GM12865 (cell line): ENCODE data around the gene TLE2.
"Not testable (repeated sequence)": the region's sequence is repeated elsewhere in the genome, so short reads cannot be mapped to it uniquely, and the experiment has no call there.

ENCODE experiments used
- DNase-seq: peaks from one replicate; pipeline ENCODE4 v3.0.0; 2010; ENCODE audit warnings: low read depth
- H3K4me3 ChIP-seq: 2 replicates; pipeline ENCODE4 v1.5.1; 2011; ENCODE audit warnings: mild to moderate bottlenecking, low read depth, low read length, control low read depth
- CTCF ChIP-seq: IDR thresholded peaks from 2 replicates; pipeline ENCODE4 v1.5.1; 2011; ENCODE audit warnings: low read length, control low read depth, low read depth, inconsistent platforms; ENCODE audit not compliant: insufficient read depth; ENCODE audit errors: missing control alignments

Gene TLE2

DNA sequence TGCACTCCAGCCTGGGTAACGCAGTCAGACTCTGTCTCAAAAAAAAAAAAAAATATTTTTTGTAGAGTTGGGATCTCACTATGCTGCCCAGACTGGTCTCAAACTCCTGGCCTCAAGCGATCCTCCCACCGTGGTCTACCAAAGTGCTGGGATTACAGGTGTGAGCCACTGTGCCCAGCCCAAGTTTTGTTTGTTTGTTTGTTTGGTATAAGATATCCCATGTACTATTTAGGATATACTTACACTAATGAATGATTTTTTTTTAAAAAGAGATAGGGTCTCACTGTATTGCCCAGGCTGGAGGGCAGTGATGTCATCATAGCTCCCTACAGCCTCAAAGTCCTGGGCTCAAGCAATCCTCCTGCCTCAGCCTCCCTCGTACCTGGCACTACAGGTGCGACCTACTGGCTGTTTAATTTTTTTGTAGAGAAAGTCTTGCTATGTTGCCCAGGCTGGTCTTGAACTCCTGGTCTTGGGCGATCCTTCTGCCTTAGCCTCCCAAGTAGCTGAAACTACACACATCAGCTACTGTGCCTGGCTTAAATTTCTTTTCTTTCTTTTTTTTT is 27.8 kb downstream of the TLE2 start:
- TF ChIP-seq CTCF = no peak
- H3K4me3 ChIP-seq = no peak overlapping the region
- DNase-seq = no peak

DNA sequence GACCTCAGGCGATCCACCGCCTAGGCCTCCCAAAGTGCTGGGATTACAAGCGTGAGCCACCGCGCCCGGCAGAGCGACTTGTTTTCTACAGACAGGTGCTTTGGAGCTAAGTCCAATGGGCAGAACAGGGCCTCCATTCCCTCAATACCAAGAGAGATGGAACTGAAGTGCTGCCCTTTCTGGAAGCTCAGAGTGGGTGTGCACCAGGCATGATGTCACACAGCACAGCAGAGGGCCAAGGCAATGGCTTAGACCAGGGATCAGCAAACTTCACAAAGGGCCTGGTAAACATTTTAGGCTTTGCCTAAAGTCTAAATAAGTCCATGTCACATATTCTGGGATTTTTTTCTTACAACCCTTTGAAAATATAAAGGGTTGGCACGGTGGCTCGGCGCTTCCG is 30.4 kb downstream of the TLE2 start:
- DNase-seq = no peak
- no peak overlapping the region for H3K4me3 ChIP-seq
- no peak for TF ChIP-seq CTCF

DNA sequence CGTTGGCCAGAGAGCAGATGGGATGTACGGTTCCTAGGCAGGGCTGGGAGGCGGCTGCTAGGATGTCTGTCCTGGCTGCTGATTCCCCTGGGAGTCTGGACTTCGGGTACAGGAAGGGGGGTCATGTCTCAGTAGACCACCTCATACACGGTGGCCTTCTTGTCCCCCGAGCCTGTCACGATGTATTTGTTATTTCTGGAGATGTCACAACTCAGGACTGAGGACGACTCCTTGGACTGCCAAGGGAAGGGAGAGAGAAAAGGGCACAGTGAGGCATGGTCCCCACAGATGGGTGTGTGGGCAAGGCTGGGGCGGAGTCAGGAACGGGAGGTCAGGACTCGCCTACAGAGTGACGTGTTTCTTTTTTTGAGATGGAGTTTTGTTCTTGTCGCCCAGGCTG is 31.4 kb downstream of the TLE2 start:
- no peak for TF ChIP-seq CTCF
- no peak for DNase-seq
- H3K4me3 ChIP-seq = no peak overlapping the region

DNA sequence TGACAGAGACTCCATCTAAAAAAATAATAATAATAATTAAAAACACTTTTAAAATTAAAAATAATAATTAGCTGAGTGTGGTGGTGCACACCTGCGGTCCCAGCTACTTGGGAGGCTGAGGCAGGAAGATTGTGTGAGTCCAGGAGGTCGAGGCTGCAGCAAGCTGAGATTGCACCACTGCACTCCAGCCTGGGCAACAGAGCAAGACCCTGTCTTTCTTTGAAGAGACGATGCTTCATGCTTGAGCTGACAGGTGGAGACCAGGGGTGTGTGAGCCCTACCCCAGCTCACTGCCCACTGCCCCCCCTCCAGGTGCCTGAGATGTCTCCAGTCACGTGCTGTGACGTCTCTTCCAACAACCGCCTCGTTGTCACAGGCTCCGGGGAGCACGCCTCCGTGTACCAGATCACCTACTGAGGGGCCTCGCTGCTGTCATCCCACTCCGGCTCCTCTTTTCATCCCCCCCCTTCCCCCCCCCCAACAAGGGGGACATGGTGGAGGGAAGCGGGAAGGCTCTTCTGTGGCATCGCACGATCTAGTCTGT is 34.4 kb downstream of the TLE2 start:
- H3K4me3 ChIP-seq = no peak overlapping the region
- no peak for TF ChIP-seq CTCF
- DNase-seq = no peak

DNA sequence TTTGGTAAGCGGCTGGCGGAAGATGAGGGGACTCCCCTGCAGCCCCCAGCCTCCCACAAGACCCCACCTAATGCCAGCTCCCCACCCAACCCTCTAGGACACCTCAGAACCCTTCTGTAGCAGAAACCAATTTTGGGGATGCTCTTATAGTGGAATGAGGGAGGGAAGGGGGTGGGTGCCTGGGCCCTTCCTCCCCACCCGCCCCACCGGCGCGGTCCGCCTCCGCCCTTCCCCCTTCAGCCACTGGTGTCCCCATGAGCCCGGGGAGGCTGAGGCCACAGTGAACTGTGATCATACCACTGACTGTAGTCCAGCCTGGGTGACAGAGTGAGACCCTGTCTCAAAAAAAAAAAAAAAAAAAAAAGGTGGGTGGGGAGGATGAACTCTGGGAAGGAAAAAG is 35.5 kb downstream of the TLE2 start:
- no peak overlapping the region for H3K4me3 ChIP-seq
- no peak for DNase-seq
- no peak for TF ChIP-seq CTCF

DNA sequence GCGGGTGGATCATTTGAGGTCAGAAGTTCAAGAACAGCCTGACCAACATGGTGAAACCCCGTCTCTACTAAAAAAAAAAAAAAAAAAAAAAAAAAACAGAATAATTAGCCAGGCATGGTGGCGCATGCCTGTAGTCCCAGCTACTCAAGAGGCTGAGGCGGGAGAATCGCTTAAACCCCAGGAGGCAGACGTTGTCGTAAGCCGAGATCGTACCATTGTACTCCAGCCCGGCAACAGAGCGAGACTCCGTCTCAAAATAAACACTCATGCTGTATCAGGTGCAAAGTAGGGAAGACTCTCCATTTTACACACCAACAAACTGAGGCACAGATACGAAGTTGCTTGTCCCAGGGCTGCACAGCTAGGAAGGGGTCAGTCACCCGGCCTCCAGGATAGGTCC is 36.1 kb downstream of the TLE2 start:
- H3K4me3 ChIP-seq = no peak overlapping the region
- TF ChIP-seq CTCF = no peak
- no peak for DNase-seq

GRCh38 chr19:2992333-2992732 is 36.7 kb downstream of the TLE2 start:
- DNase-seq, H3K4me3 ChIP-seq: not testable (repeated sequence)
